IMR-90 (cell line): ENCODE data around the gene MIER2. TPM values are rescaled to one million over a fixed set of nuclear protein-coding genes. Genes with fewer than 3 reads are reported as not detected.

ENCODE experiments used
- ATAC-seq: fragments of 200-7000 bp; cut with Tn5 transposase; 2 replicates; pipeline ENCODE4 v1.9.1; 2020; ENCODE audit warnings: low read depth, mild to moderate bottlenecking, moderate library complexity
- BruUV-seq: library from RNA; stranded (reverse); fragments of 400-500 nt; replicated peaks from 2 replicates; lab custom pipeline; 2021; lab: Mats Ljungman, UMichigan
- CTCF ChIA-PET: fragments of 300-600 bp; formaldehyde crosslinking; extraction: SDS; loops from one replicate; lab custom pipeline; 2021; ENCODE audit warnings: antibody characterized with exemption; lab: Yijun Ruan, JAX
- POLR2A ChIA-PET: fragments of 300-600 bp; sonication (Branson Sonifier 250); formaldehyde crosslinking; loops from one replicate; lab custom pipeline; 2022; ENCODE audit warnings: antibody characterized with exemption; ENCODE audit not compliant: unreplicated experiment; lab: Charles Lee
- DNase-seq: peaks from one replicate; pipeline ENCODE4 v3.0.0; 2013
- H2AFZ ChIP-seq: replicated peaks from 2 replicates; pipeline ENCODE3; 2013; ENCODE audit warnings: low read length, mild to moderate bottlenecking; ENCODE audit not compliant: poor library complexity
- H2AK5ac ChIP-seq: 2 replicates; pipeline ENCODE4 v1.6.1; 2013; ENCODE audit warnings: low read depth, low read length, inconsistent platforms
- H2AK9ac ChIP-seq: replicated peaks from 2 replicates; pipeline ENCODE3; 2013; ENCODE audit warnings: mild to moderate bottlenecking, low read depth, low read length, moderate library complexity; ENCODE audit not compliant: poor library complexity
- H2BK120ac ChIP-seq: 2 replicates; pipeline ENCODE4 v1.6.1; 2013; ENCODE audit warnings: low read depth, low read length, inconsistent platforms
- H2BK15ac ChIP-seq: 3 replicates; pipeline ENCODE4 v1.6.1; 2013; ENCODE audit warnings: low read depth, low read length, inconsistent platforms
- H2BK20ac ChIP-seq: 2 replicates; pipeline ENCODE4 v1.6.1; 2013; ENCODE audit warnings: low read depth, mild to moderate bottlenecking, inconsistent platforms, low read length, moderate library complexity
- H2BK5ac ChIP-seq: 2 replicates; pipeline ENCODE4 v1.6.1; 2013; ENCODE audit warnings: mild to moderate bottlenecking, low read depth, low read length, inconsistent platforms; ENCODE audit not compliant: poor library complexity, severe bottlenecking
- H3K14ac ChIP-seq: replicated peaks from 2 replicates; pipeline ENCODE4 v1.6.1; 2013; ENCODE audit warnings: low read depth, low read length, inconsistent platforms
- H3K18ac ChIP-seq: 2 replicates; pipeline ENCODE4 v1.6.1; 2013; ENCODE audit warnings: low read depth, low read length, control low read depth
- H3K23ac ChIP-seq: 2 replicates; pipeline ENCODE4 v1.6.1; 2013; ENCODE audit warnings: low read depth, low read length, inconsistent platforms
- H3K27ac ChIP-seq: 2 replicates; pipeline ENCODE4 v1.5.1; 2013; ENCODE audit warnings: mild to moderate bottlenecking, control low read depth, low read length; ENCODE audit not compliant: insufficient read depth
- H3K27me3 ChIP-seq: 2 replicates; pipeline ENCODE4 v1.6.1; 2013; ENCODE audit warnings: low read length; ENCODE audit not compliant: control insufficient read depth, insufficient read depth
- H3K36me3 ChIP-seq: 2 replicates; pipeline ENCODE4 v1.6.1; 2013; ENCODE audit warnings: low read length, mixed read lengths; ENCODE audit not compliant: control insufficient read depth, insufficient read depth
- H3K4ac ChIP-seq: 2 replicates; pipeline ENCODE4 v1.6.1; 2013; ENCODE audit warnings: low read depth, low read length, inconsistent platforms
- H3K4me1 ChIP-seq: 2 replicates; pipeline ENCODE4 v1.6.1; 2013; ENCODE audit warnings: low read length, mixed read lengths; ENCODE audit not compliant: control insufficient read depth, insufficient read depth
- H3K4me2 ChIP-seq: 2 replicates; pipeline ENCODE4 v1.6.1; 2013; ENCODE audit warnings: low read depth, mild to moderate bottlenecking, control low read depth, low read length, moderate library complexity
- H3K4me3 ChIP-seq: 2 replicates; pipeline ENCODE4 v1.5.1; 2013; ENCODE audit warnings: low read depth, mild to moderate bottlenecking, control low read depth, low read length, moderate library complexity; ENCODE audit not compliant: insufficient read depth
- H3K56ac ChIP-seq: 2 replicates; pipeline ENCODE4 v1.6.1; 2013; ENCODE audit warnings: low read length, inconsistent platforms; ENCODE audit not compliant: insufficient read depth; ENCODE audit errors: extremely low read depth
- H3K79me1 ChIP-seq, 2 experiments: 2 replicates each; pipeline ENCODE4 v1.6.1; 2013; ENCODE audit warnings: low read length in 2 of 2, inconsistent platforms in 1 of 2, low read depth in 1 of 2
- H3K9ac ChIP-seq: 2 replicates; pipeline ENCODE4 v1.6.1; 2013; ENCODE audit warnings: low read depth, low read length, control low read depth
- H3K9me1 ChIP-seq: 2 replicates; pipeline ENCODE4 v1.6.1; 2013; ENCODE audit warnings: low read length, inconsistent platforms; ENCODE audit not compliant: insufficient read depth
- H3K9me3 ChIP-seq: 2 replicates; pipeline ENCODE4 v1.6.1; 2013; ENCODE audit warnings: low read length; ENCODE audit not compliant: control insufficient read depth, insufficient read depth
- H4K20me1 ChIP-seq: 2 replicates; pipeline ENCODE4 v1.6.1; 2013; ENCODE audit warnings: low read length, inconsistent platforms; ENCODE audit not compliant: insufficient read depth
- H4K5ac ChIP-seq: 2 replicates; pipeline ENCODE4 v1.6.1; 2013; ENCODE audit warnings: mild to moderate bottlenecking, low read depth, low read length, control low read depth
- H4K8ac ChIP-seq, 2 experiments: 2 replicates each; pipeline ENCODE4 v1.6.1; 2013; ENCODE audit warnings: low read depth in 2 of 2, low read length in 2 of 2, control low read depth in 1 of 2, inconsistent platforms in 1 of 2
- H4K91ac ChIP-seq: 2 replicates; pipeline ENCODE4 v1.6.1; 2013; ENCODE audit warnings: low read depth, low read length, inconsistent platforms; ENCODE audit not compliant: insufficient read depth
- BHLHE40 ChIP-seq: fragments of 150-350 bp; IDR thresholded peaks from 2 replicates; pipeline ENCODE4 v1.6.1; 2016; ENCODE audit warnings: mild to moderate bottlenecking, low read depth, low read length
- CEBPB ChIP-seq: IDR thresholded peaks from 2 replicates; pipeline ENCODE4 v1.6.1; 2012; ENCODE audit warnings: low read depth, low read length, improper control_type of control experiment
- CHD1 ChIP-seq: IDR thresholded peaks from 2 replicates; pipeline ENCODE4 v1.6.1; 2012; ENCODE audit warnings: low read depth, low read length, improper control_type of control experiment
- FOS ChIP-seq: fragments of 150-350 bp; IDR thresholded peaks from 2 replicates; pipeline ENCODE4 v1.6.1; 2016; ENCODE audit warnings: low read depth, low read length
- MAFK ChIP-seq: IDR thresholded peaks from 2 replicates; pipeline ENCODE4 v1.6.1; 2012; ENCODE audit warnings: low read depth, low read length, improper control_type of control experiment
- MAZ ChIP-seq: IDR thresholded peaks from 2 replicates; pipeline ENCODE4 v1.6.1; 2012; ENCODE audit warnings: low read depth, mild to moderate bottlenecking, low read length, improper control_type of control experiment, moderate library complexity, borderline replicate concordance
- MXI1 ChIP-seq: IDR thresholded peaks from 2 replicates; pipeline ENCODE4 v1.6.1; 2012; ENCODE audit warnings: low read depth, mild to moderate bottlenecking, low read length, moderate library complexity, borderline replicate concordance
- NFE2L2 ChIP-seq: fragments of 150-350 bp; IDR thresholded peaks from 2 replicates; pipeline ENCODE4 v1.6.1; 2016; ENCODE audit warnings: low read depth, mild to moderate bottlenecking, low read length
- POLR2A ChIP-seq: IDR thresholded peaks from 2 replicates; pipeline ENCODE4 v1.6.1; 2012; ENCODE audit warnings: mild to moderate bottlenecking, low read depth, low read length
- RAD21 ChIP-seq: IDR thresholded peaks from 2 replicates; pipeline ENCODE4 v1.6.1; 2012; ENCODE audit warnings: low read length, improper control_type of control experiment
- RCOR1 ChIP-seq: IDR thresholded peaks from 2 replicates; pipeline ENCODE4 v1.6.1; 2012; ENCODE audit warnings: mild to moderate bottlenecking, low read length, improper control_type of control experiment; ENCODE audit not compliant: insufficient replicate concordance
- SMC3 ChIP-seq: fragments of 150-350 bp; IDR thresholded peaks from 2 replicates; pipeline ENCODE4 v1.6.1; 2016; ENCODE audit warnings: low read depth, mild to moderate bottlenecking, antibody characterized with exemption, low read length, moderate library complexity
- WGBS, 2 experiments: methylation state at CpG; one replicate each; pipeline versions ENCODE4 v1.1.5 to v1.1.7; 2013; ENCODE audit warnings: missing lambda C conversion rate in 2 of 2; ENCODE audit not compliant: insufficient read length in 1 of 2; ENCODE audit errors: extremely low coverage in 2 of 2; 5-methylcytosine and 5-hydroxymethylcytosine counted together
- dilution Hi-C: fragments of 300-500 bp; cut with HindIII; formaldehyde crosslinking; loops from one replicate; pipeline ENCODE4 v1.14.3; 2018; ENCODE audit warnings: low sequenced_read_pairs; ENCODE audit not compliant: unreplicated experiment
- in situ Hi-C: fragments of 300-500 bp; cut with MboI; formaldehyde crosslinking; loops from 3 replicates; pipeline ENCODE4 v1.14.3; 2019; ENCODE audit warnings: low sequenced_read_pairs, inconsistent platforms, mixed read lengths
- intact Hi-C: fragments of 100-400 bp; cut with micrococcal nuclease; formaldehyde crosslinking; loops from 2 replicates; pipeline ENCODE4 v1.10.0; 2022
- polyA plus RNA-seq, 3 experiments: library from polyadenylated mRNA; depleted of rRNA; stranded (reverse); fragments of >200 nt; gene quantifications; 2 replicates each; pipeline ENCODE4 v1.2.3, GENCODE V29; 2012; ENCODE audit warnings: low replicate concordance in 1 of 3
- total RNA-seq: library from RNA; depleted of rRNA; stranded (reverse); fragments of >200 nt; gene quantifications from 2 replicates; pipeline ENCODE4 v1.2.3, GENCODE V29; 2012
- TF ChIP-seq, protein P1 (sequence below): conservative IDR thresholded peaks from 2 replicates; pipeline ENCODE4 v1.5.1; 2012; ENCODE audit warnings: mild to moderate bottlenecking, low read depth, low read length, improper control_type of control experiment
- TF ChIP-seq, protein P2 (sequence below): fragments of 150-350 bp; IDR thresholded peaks from 2 replicates; pipeline ENCODE4 v1.6.1; 2017; ENCODE audit warnings: mild to moderate bottlenecking, antibody characterized with exemption, low read length, low read depth
- TF ChIP-seq, protein P3 (sequence below): fragments of 150-350 bp; IDR thresholded peaks from 2 replicates; pipeline ENCODE4 v1.6.1; 2016; ENCODE audit warnings: low read depth, mild to moderate bottlenecking, low read length, moderate library complexity, borderline replicate concordance

The MIER2 gene
- total and polyA plus RNA-seq, 2 of the 4 experiments (the other 2 are of a cell fraction) = 28.0 to 28.4 TPM

DNA sequence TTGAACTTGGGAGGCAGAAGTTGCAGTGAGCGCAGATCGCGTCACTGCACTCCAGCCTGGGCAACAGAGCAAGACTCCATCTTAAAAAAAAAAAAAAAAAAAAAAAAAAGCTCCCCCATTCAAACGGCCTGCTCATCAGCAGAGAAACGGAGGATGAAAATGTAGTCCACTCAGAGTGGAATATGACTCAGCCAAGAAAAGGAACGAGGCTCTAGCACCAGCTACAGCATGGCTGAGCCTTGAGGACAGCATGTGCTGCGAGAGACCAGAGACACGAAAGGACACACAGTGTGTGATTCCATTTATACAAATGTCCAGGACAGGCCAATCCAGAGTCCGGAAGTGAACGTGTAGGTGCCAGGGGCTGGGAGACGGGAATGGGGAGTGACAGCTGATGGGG lies 18.1 kb upstream of the MIER2 start:
- WGBS, 2 experiments = 82% methylated on average over 5 of the region's 11 CpGs; no CpG with 5 or more reads in 1 of the 2 experiments
- CTCF ChIA-PET = interaction anchor here (1.4 kb wide), 1 partner anchor 10 kb away, joined by 4 read pairs; no protein-coding TSS in a partner anchor
- H3K9ac ChIP-seq = no peak overlapping the region
- H3K79me1 ChIP-seq = no peaks in the 10 kb centered on the region
- H2BK15ac ChIP-seq = no peak overlapping the region
- no TSS peak for BruUV-seq
- H3K27ac ChIP-seq = no peak overlapping the region
- POLR2A ChIA-PET = no interaction called here
- TF ChIP-seq BHLHE40 (no peak), SMC3 (no peak), MAFK (no peak), FOS (no peak), RCOR1 (no peak), NFE2L2 (no peak), CHD1 (no peak), POLR2A (no peak), RAD21 (no peak), MAZ (no peak), CEBPB (no peak), MXI1 (no peak)
- TF ChIP-seq, protein P1, sequence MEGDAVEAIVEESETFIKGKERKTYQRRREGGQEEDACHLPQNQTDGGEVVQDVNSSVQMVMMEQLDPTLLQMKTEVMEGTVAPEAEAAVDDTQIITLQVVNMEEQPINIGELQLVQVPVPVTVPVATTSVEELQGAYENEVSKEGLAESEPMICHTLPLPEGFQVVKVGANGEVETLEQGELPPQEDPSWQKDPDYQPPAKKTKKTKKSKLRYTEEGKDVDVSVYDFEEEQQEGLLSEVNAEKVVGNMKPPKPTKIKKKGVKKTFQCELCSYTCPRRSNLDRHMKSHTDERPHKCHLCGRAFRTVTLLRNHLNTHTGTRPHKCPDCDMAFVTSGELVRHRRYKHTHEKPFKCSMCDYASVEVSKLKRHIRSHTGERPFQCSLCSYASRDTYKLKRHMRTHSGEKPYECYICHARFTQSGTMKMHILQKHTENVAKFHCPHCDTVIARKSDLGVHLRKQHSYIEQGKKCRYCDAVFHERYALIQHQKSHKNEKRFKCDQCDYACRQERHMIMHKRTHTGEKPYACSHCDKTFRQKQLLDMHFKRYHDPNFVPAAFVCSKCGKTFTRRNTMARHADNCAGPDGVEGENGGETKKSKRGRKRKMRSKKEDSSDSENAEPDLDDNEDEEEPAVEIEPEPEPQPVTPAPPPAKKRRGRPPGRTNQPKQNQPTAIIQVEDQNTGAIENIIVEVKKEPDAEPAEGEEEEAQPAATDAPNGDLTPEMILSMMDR = no peak
- TF ChIP-seq, protein P2, sequence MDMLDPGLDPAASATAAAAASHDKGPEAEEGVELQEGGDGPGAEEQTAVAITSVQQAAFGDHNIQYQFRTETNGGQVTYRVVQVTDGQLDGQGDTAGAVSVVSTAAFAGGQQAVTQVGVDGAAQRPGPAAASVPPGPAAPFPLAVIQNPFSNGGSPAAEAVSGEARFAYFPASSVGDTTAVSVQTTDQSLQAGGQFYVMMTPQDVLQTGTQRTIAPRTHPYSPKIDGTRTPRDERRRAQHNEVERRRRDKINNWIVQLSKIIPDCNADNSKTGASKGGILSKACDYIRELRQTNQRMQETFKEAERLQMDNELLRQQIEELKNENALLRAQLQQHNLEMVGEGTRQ = no peak
- TF ChIP-seq, protein P3, sequence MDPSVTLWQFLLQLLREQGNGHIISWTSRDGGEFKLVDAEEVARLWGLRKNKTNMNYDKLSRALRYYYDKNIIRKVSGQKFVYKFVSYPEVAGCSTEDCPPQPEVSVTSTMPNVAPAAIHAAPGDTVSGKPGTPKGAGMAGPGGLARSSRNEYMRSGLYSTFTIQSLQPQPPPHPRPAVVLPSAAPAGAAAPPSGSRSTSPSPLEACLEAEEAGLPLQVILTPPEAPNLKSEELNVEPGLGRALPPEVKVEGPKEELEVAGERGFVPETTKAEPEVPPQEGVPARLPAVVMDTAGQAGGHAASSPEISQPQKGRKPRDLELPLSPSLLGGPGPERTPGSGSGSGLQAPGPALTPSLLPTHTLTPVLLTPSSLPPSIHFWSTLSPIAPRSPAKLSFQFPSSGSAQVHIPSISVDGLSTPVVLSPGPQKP = no peak
- intact Hi-C loops = no loop called here
- dilution Hi-C loops = no loop called here
- no peaks in the 10 kb centered on the region for H3K4me1 ChIP-seq
- H3K4me3 ChIP-seq = no peak overlapping the region
- H3K23ac ChIP-seq = no peak overlapping the region
- no peak overlapping the region for H4K91ac ChIP-seq
- H3K18ac ChIP-seq = no peak overlapping the region
- H3K27me3 ChIP-seq = peaks cover 15% of the 10 kb centered on the region
- H4K8ac ChIP-seq = no peak overlapping the region
- no peaks in the 10 kb centered on the region for H3K9me1 ChIP-seq
- in situ Hi-C loops = no loop called here
- H3K14ac ChIP-seq = no peak overlapping the region
- no peak overlapping the region for H3K4me2 ChIP-seq
- no peak overlapping the region for H3K56ac ChIP-seq
- H2BK5ac ChIP-seq = no peak overlapping the region
- H3K36me3 ChIP-seq = no peaks in the 10 kb centered on the region
- no peak overlapping the region for H3K4ac ChIP-seq
- H4K20me1 ChIP-seq = no peaks in the 10 kb centered on the region
- H3K9me3 ChIP-seq = peaks cover 6% of the 10 kb centered on the region
- H2BK20ac ChIP-seq = no peak overlapping the region
- DNase-seq (no peak), ATAC-seq (no peak)
- H2AFZ ChIP-seq = no peak overlapping the region
- no peak overlapping the region for H4K5ac ChIP-seq
- no peak overlapping the region for H2AK5ac ChIP-seq
- no peak overlapping the region for H2BK120ac ChIP-seq
- H2AK9ac ChIP-seq = no peak overlapping the region
